GM18511 (cell line): Measurements from ENCODE around the gene TSPAN18.

ENCODE experiments used
- ATAC-seq: cut with Tn5 transposase; IDR thresholded peaks from one replicate; pipeline ENCODE4 v1.9.1; 2021; ENCODE audit warnings: mild to moderate bottlenecking, moderate library complexity; ENCODE audit not compliant: unreplicated experiment

TSPAN18 gene

GRCh38 chr11:44819346-44819745 lies 92.6 kb downstream of the TSPAN18 start:
- no peak for ATAC-seq

- ATAC-seq, result no peak
Observed at GRCh38 chr11:44822369-44822768, 95.6 kb downstream of the TSPAN18 start.

- no peak for ATAC-seq
Observed at GRCh38 chr11:44823006-44823405, 96.2 kb downstream of the TSPAN18 start.

- no peak for ATAC-seq
Observed at GRCh38 chr11:44823868-44824267, 97.1 kb downstream of the TSPAN18 start.

- no peak for ATAC-seq
Observed at GRCh38 chr11:44824300-44824704, 97.5 kb downstream of the TSPAN18 start.

- ATAC-seq, result no peak
Observed at GRCh38 chr11:44825058-44825785, 98.5 kb downstream of the TSPAN18 start.

GRCh38 chr11:44826922-44827643 lies 100.3 kb downstream of the TSPAN18 start:
- ATAC-seq, result no peak

- ATAC-seq, result no peak
Observed at GRCh38 chr11:44828296-44828695, 101.5 kb downstream of the TSPAN18 start.

GRCh38 chr11:44829838-44830237 lies 103.1 kb downstream of the TSPAN18 start:
- ATAC-seq, result no peak

- no peak for ATAC-seq
Observed at GRCh38 chr11:44831605-44832394, 105.0 kb downstream of the TSPAN18 start.

- ATAC-seq, result no peak
Observed at GRCh38 chr11:44832452-44832851, 105.7 kb downstream of the TSPAN18 start.

- no peak for ATAC-seq
Observed at GRCh38 chr11:44833221-44833876, 106.6 kb downstream of the TSPAN18 start.

GRCh38 chr11:44833877-44834452 lies 107.2 kb downstream of the TSPAN18 start:
- no peak for ATAC-seq

- ATAC-seq, result no peak
Observed at GRCh38 chr11:44834846-44835245, 108.1 kb downstream of the TSPAN18 start.

- ATAC-seq, result no peak
Observed at GRCh38 chr11:44835296-44835695, 108.5 kb downstream of the TSPAN18 start.

- no peak for ATAC-seq
Observed at GRCh38 chr11:44835938-44836337, 109.2 kb downstream of the TSPAN18 start.

GRCh38 chr11:44837661-44838060 lies 110.9 kb downstream of the TSPAN18 start:
- ATAC-seq, result no peak

- no peak for ATAC-seq
Observed at GRCh38 chr11:44839458-44840084, 112.8 kb downstream of the TSPAN18 start.

GRCh38 chr11:44840085-44840478 lies 113.3 kb downstream of the TSPAN18 start:
- no peak for ATAC-seq

GRCh38 chr11:44840521-44841251 lies 113.9 kb downstream of the TSPAN18 start:
- ATAC-seq, result no peak
